ENCODE data around the gene FBXL19. TPM values are rescaled to one million over a fixed set of nuclear protein-coding genes. Genes with fewer than 3 reads are reported as not detected.

Gene FBXL19
- total and polyA plus RNA-seq, 2 of the 13 experiments (the other 11 are each of a cell fraction or from before 2014, with no cell fraction given) = 6.0 to 13.7 TPM

- TF ChIP-seq, protein P1, sequence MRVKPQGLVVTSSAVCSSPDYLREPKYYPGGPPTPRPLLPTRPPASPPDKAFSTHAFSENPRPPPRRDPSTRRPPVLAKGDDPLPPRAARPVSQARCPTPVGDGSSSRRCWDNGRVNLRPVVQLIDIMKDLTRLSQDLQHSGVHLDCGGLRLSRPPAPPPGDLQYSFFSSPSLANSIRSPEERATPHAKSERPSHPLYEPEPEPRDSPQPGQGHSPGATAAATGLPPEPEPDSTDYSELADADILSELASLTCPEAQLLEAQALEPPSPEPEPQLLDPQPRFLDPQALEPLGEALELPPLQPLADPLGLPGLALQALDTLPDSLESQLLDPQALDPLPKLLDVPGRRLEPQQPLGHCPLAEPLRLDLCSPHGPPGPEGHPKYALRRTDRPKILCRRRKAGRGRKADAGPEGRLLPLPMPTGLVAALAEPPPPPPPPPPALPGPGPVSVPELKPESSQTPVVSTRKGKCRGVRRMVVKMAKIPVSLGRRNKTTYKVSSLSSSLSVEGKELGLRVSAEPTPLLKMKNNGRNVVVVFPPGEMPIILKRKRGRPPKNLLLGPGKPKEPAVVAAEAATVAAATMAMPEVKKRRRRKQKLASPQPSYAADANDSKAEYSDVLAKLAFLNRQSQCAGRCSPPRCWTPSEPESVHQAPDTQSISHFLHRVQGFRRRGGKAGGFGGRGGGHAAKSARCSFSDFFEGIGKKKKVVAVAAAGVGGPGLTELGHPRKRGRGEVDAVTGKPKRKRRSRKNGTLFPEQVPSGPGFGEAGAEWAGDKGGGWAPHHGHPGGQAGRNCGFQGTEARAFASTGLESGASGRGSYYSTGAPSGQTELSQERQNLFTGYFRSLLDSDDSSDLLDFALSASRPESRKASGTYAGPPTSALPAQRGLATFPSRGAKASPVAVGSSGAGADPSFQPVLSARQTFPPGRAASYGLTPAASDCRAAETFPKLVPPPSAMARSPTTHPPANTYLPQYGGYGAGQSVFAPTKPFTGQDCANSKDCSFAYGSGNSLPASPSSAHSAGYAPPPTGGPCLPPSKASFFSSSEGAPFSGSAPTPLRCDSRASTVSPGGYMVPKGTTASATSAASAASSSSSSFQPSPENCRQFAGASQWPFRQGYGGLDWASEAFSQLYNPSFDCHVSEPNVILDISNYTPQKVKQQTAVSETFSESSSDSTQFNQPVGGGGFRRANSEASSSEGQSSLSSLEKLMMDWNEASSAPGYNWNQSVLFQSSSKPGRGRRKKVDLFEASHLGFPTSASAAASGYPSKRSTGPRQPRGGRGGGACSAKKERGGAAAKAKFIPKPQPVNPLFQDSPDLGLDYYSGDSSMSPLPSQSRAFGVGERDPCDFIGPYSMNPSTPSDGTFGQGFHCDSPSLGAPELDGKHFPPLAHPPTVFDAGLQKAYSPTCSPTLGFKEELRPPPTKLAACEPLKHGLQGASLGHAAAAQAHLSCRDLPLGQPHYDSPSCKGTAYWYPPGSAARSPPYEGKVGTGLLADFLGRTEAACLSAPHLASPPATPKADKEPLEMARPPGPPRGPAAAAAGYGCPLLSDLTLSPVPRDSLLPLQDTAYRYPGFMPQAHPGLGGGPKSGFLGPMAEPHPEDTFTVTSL (CRISPR knock-in tag; IDR thresholded peaks at IDR 0.05; ENCODE audit: borderline replicate concordance) = no peak
- TF ChIP-seq MXD3 (CRISPR knock-in tag; IDR thresholded peaks at IDR 0.05) (peak; percentile 78), NCOR1 (IDR thresholded peaks at IDR 0.05; ENCODE audit: borderline replicate concordance, low read length) (no peak), ZNF704 (CRISPR knock-in tag; IDR thresholded peaks at IDR 0.05; ENCODE audit: borderline replicate concordance) (no peak; the same call in 1 of the 2 replicates), HNRNPL (IDR thresholded peaks at IDR 0.05; ENCODE audit: low read depth, low read length) (peak; percentile 77), ZNF333 (CRISPR knock-in tag; IDR thresholded peaks at IDR 0.05; ENCODE audit: borderline replicate concordance) (peak; percentile 64; the same call in 1 of the 2 replicates), CHCHD3 (CRISPR knock-in tag; IDR thresholded peaks at IDR 0.05) (no peak), EZH2 (conservative IDR thresholded peaks at IDR 0.05; ENCODE audit: low read depth, low read length) (no peak), NR2F6 (IDR thresholded peaks at IDR 0.05) (no peak), NR2F6 (CRISPR knock-in tag; IDR thresholded peaks at IDR 0.05) (peak; percentile 37; the same call in 1 of the 2 replicates), KDM5A (IDR thresholded peaks at IDR 0.05; ENCODE audit: borderline replicate concordance, low read length) (no peak), CREB3 (CRISPR knock-in tag; IDR thresholded peaks at IDR 0.05) (no peak), HNF1B (CRISPR knock-in tag; IDR thresholded peaks at IDR 0.05) (no peak; the same call in 1 of the 2 replicates), NR2C2 (CRISPR knock-in tag; IDR thresholded peaks at IDR 0.05; ENCODE audit: borderline replicate concordance) (no peak), FOXP4 (CRISPR knock-in tag; IDR thresholded peaks at IDR 0.05) (0 out of 2 replicates have a peak, but pooled peaks have one; percentile 20), ZNF678 (CRISPR knock-in tag; IDR thresholded peaks at IDR 0.05) (no peak), FOXA3 (CRISPR knock-in tag; IDR thresholded peaks at IDR 0.05) (no peak; the same call in 1 of the 2 replicates)
Measured at GRCh38 chr16:30984669-30985400, 61.5 kb downstream of the FBXL19 start, which contains the start of gene HSD3B7 (continued).

All from HepG2 (cell line).